ENCODE results near the gene DHDH.

DHDH gene

DNA sequence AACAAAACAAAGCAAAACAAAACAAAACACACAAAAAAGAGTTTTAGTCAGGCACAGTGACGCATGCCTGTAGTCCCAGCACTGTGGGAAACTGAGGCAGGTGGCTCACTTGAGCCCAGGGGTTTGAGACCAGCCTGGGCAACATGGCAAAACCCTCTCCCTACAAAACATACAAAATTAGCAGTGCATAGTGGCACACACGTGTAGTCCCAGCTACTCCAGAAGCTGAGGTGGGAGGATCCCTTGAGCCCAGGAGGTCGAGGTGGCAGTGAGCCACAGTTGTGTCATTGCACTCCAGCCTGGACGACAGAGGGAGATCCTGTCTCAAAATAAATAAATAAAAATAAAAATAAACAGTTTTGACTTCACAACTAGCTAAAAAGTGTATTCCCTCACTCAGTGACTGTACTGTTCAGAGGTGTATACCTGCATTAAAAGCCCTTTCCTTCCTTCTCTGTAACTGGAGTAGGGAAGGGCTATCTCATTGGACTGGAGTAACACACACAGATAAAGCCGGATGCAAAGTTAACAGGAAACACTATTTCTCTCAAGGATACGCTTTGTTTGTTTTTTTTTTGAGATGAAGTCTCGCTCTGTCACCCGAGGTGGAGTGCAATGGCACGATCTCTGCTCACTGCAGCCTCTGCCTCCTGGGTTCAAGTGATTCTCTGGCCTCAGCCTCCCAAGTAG lies 17.5 kb downstream of the DHDH start:
- no peak for DNase-seq

DNA sequence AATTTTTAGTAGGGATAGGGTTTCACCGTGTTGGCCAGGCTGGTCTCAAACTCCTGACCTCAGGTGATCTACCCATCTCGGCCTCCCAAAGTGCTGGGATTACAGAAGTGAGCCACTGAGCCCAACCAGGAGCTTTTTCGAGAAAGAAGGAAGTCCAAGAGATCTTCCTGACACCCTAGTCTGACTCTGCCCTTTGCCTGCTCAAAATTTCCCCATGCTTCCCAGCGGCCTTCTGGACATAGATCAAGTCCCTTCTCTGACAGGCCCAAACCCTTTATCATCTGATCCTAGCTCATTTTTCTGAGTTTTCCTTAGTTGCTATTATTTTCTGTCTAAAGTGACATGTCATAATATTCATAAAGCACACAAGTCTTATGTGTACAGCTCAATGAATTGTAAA lies 19.6 kb downstream of the DHDH start:
- DNase-seq: no peak

DNA sequence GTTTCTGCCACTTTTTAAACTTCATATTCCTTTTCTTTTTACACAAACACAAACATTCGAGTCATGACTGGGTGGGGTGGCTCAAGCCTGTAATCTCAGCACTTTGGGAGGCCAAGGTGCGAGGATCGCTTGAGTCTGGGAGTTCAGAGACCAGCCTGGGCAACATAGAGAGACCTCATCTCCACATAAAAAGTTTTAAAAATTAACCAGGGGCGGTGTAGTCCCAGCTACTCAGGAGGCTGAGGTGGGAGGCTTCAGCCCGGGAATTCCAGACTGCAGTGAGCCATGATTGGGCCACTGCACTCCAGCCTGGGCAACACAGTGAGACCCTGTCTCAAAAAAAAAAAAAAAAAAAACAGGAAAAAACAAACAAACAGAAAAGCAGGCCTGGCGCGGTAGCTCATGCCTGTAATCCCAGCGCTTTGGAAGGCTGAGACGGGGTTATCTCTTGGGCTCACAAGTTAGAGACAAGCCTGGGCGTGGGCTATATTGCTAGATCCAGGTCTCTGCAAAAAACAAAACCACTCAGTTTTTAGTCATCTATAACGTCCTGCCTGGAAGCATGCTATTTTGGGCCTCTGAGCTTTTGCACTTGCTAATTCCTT lies 20.6 kb downstream of the DHDH start:
- DNase-seq: no peak

DNA sequence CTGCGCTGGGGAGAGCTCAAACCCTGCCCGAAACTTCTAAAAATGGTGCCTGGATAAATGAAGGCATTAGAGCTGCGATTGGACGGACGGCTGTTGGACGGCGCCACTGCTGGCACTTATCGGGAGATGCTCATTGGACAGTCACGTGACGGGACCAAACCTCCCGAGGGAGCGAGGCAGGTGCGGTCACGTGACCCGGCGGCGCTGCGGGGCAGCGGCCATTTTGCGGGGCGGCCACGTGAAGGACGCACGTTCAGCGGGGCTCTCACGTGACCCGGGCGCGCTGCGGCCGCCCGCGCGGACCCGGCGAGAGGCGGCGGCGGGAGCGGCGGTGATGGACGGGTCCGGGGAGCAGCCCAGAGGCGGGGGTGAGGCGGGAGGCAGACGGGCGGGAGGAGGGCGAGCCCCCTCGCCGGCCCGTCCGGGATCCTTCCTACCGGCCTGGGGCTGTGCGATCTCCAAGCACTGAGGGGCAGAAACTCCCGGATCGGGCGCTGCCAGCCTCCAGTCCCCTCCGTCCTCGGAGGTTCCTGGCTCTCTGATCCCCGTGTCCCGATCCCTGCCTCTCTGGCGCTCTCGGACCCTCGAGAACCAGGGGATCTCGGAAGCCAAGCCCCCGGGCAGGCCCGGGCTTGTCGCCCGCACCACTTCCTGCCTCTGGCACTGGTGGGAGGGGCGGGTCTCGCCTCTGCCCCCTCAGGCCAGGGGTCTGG lies 21.3 kb downstream of the DHDH start, which contains the start of gene BAX:
Gene BAX (plus strand): TSS at position 281 of the 713 bp plus-strand sequence. CDS start 54 bp downstream, at position 335.
- peak; percentile 96 for DNase-seq

DNA sequence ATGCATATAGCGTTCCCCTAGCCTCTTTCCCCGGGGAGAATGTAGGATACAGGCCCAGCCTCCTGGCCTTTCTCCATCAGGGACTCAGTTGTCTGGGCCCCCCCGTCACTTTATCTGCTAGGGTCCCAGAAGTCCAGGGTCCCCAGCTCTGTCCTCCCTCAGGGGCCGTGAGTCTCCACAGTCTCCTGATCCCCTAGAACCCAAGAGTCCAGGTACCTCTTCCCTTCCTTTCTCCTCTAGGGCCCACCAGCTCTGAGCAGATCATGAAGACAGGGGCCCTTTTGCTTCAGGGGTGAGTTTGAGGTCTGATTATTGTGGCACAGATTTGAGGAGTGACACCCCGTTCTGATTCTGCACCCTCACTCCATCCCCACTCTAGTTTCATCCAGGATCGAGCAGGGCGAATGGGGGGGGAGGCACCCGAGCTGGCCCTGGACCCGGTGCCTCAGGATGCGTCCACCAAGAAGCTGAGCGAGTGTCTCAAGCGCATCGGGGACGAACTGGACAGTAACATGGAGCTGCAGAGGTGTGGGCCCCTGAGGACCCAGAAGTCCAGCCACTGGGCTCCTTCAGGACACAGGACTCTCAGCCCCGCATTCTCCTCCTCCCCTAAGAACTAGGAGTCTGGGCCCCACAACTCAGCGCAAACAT lies 21.9 kb downstream of the DHDH start:
- no peak for DNase-seq

- DNase-seq: no peak
Measured at GRCh38 chr19:48958006-48958405, 24.5 kb downstream of the DHDH start.

- DNase-seq: no peak
Measured at GRCh38 chr19:48959341-48960239, 26.1 kb downstream of the DHDH start.

- no peak for DNase-seq
Measured at GRCh38 chr19:48961051-48961649, 27.7 kb downstream of the DHDH start.

DNA sequence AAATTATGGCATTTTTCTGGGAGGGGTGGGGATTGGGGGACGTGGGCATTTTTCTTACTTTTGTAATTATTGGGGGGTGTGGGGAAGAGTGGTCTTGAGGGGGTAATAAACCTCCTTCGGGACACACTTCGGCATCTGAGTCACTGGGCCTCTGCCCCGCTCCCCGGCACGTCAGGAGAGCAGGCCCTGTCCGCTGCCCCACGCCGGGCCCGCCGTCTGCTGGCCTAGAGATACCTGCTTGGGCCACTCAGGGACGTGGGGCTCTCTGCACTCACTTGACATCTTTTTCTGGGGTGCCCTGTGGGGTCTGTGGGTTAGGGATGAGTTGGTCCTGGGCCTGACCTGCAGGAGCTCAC lies 28.2 kb downstream of the DHDH start:
- DNase-seq: no peak

DNA sequence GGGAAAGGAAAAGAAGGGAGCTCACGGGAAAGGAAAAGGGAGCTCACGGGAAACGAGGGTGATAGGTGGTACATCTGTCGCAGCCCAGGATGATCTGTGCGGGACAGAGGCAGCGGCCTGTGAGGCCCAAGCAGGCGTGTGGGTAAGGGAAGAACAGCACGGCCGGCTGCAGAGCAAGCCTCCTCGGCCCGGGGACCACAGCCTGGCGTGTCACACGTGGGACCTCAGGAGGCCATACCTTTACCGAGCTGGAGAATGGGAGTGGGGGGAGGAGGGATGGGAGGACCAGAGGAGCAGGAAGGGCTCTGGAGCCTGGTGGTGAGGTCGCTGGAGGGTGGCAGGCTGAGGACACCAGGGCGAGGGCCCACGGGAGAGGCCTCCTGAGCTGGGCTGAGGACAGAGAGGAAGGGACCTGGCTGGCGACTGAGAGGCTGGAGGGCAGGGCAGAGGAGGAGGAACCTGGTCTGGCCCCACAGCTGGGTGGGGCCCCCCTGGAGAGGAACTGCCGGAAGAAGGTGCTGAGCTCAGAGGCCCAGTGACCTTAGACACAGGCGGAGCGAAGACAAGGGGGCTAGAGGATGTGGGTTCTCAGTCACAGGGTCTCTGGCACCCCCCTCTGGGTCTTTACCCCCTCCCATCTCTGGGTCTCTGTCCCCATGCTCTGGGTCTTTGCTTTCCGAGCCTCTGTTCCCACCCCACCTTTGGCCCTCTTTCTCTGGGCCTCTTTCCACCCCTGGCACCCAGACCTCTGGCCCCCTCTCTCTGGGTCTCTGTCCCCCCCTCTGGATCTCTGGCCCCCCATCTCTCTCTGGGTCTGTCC lies 28.7 kb downstream of the DHDH start:
- peak; percentile 74 for DNase-seq

GRCh38 chr19:48962849-48963165 lies 29.3 kb downstream of the DHDH start:
- DNase-seq: no peak

GRCh38 chr19:48963371-48964204 lies 30.1 kb downstream of the DHDH start:
- DNase-seq: peak; percentile 87

DNA sequence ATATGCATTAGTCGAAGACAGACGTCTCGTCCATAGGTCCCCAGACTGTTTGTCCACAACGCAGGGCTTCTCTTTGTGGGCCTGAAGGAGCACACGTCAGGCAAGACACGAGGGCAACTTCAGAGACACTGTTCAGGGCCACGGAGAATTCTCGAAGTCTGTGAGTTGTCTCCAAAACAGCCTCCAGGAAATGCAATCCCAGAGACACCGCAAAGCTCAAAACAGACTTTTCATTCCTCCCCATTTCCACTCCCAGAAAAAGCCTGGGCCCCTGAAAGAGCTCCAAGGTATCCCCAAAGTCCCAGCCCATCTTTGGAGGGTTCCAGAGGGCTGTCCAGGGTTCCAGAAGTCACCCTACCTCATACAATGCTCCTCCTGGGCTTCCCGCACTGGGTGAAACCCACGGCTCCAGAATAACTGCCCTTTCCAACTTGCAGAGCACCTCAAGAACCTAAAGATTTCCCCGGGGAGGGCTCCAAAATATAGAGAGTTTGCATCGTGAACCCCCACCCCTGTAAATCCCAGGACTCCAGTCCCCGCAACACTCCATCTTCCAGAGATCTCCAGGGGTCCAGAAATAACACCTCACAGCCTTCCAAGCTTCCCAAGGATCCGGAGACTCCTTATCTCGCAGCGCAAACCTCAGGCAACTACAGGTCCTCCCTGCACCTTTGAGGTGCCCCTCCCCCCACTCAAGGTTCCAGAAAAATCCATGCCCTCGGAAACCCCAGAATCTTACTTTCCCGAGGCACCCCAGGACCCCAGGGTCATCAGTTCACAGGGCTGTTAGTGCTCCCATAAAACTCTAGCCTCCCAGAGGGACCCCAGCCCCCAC lies 30.9 kb downstream of the DHDH start:
- DNase-seq: no peak

DNA sequence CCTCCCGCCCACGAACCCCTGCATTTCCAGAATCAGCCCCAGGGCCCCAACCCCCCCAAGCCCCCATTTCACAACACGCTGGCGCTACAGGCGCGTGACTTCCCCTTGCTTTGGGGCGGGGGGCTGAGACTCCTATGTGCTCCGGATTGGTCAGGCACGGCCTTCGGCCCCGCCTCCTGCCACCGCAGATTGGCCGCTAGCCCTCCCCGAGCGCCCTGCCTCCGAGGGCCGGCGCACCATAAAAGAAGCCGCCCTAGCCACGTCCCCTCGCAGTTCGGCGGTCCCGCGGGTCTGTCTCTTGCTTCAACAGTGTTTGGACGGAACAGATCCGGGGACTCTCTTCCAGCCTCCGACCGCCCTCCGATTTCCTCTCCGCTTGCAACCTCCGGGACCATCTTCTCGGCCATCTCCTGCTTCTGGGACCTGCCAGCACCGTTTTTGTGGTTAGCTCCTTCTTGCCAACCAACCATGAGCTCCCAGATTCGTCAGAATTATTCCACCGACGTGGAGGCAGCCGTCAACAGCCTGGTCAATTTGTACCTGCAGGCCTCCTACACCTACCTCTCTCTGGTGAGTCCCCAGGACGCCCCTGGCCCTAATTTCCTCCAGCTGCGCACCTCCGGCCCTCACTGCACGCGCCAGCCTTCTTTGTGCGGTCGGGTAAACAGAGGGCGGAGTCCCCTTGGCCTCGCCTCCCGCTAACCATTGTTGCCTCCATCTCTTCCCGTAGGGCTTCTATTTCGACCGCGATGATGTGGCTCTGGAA lies 31.7 kb downstream of the DHDH start, which contains the start of gene FTL:
Gene FTL (plus strand): TSS at position 270 of the 766 bp plus-strand sequence. CDS start 199 bp downstream, at position 469.
- peak; percentile 96 for DNase-seq

- DNase-seq: peak; percentile 96
Measured at GRCh38 chr19:48965806-48966540, 32.5 kb downstream of the DHDH start.

DNA sequence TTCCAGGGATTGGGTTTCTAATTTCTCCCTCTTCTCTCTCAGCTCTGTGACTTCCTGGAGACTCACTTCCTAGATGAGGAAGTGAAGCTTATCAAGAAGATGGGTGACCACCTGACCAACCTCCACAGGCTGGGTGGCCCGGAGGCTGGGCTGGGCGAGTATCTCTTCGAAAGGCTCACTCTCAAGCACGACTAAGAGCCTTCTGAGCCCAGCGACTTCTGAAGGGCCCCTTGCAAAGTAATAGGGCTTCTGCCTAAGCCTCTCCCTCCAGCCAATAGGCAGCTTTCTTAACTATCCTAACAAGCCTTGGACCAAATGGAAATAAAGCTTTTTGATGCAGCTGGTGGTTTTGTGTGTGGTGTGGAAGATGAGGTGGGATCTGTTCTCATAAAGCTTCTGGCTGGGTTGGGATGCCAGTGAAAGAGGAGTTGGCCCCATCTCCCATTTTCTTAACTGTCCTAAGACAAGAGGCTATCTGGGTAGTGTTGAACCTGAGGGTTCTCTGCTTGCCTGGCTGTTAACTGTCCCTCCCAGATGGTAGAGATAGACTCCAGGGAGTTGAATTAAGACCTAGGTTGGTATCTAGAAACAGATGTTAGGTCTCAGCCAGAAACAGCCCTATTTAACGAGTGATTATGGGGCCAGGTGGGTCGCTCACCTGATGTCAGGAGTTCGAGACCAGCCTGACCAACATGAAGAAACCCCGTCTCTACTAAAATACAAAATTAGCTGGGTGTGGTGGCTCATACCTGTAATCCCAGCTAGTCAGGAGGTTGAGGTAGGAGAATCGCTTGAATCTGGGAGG lies 33.2 kb downstream of the DHDH start:
- no peak for DNase-seq
